OCI-LY1 (cell line): Measurements from ENCODE around the gene FAM78A.

Experiments
- EZH2 ChIP-seq: fragments of 200-600 bp; sonication (generic), shearing (Covaris generic); IDR thresholded peaks from 2 replicates; pipeline ENCODE4 v1.8.0; 2017; ENCODE audit warnings: borderline replicate concordance, mixed run types, mild to moderate bottlenecking, antibody characterized with exemption, low read length, moderate library complexity, mixed read lengths
- TF ChIP-seq, protein P1 (sequence below): fragments of 200-600 bp; sonication (generic), shearing (Covaris generic); IDR thresholded peaks from 2 replicates; pipeline ENCODE4 v1.5.1; 2017; ENCODE audit warnings: mild to moderate bottlenecking, antibody characterized with exemption, low read length, moderate library complexity, mixed read lengths

DNA sequence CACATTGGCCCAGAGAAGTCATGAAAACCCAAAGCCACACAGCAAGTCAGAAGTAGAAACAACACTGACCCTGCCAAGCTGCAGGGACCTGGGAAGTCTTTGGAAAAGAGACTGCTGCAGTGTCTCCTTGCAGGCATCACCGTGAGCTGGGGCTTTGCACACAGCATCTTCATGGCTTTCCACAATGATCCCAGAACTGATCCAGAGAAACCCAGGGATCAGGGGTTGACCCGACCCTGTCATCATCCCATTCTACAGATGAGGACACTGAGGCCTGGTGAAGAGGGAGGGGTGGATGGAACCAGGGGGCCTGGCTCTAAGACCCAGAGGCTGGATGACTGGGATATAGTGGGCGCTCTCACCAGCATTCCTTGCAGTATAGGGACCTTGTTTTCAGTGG lies 4.3 kb upstream of the FAM78A start:
- TF ChIP-seq, protein P1, sequence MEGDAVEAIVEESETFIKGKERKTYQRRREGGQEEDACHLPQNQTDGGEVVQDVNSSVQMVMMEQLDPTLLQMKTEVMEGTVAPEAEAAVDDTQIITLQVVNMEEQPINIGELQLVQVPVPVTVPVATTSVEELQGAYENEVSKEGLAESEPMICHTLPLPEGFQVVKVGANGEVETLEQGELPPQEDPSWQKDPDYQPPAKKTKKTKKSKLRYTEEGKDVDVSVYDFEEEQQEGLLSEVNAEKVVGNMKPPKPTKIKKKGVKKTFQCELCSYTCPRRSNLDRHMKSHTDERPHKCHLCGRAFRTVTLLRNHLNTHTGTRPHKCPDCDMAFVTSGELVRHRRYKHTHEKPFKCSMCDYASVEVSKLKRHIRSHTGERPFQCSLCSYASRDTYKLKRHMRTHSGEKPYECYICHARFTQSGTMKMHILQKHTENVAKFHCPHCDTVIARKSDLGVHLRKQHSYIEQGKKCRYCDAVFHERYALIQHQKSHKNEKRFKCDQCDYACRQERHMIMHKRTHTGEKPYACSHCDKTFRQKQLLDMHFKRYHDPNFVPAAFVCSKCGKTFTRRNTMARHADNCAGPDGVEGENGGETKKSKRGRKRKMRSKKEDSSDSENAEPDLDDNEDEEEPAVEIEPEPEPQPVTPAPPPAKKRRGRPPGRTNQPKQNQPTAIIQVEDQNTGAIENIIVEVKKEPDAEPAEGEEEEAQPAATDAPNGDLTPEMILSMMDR: no peak
- no peak for TF ChIP-seq EZH2
